K562 (cell line): ENCODE measurements around the gene SPOCD1. TPM values are rescaled to one million over a fixed set of nuclear protein-coding genes. Genes with fewer than 3 reads are reported as not detected.
A peak's percentile ranks its signal among the peaks of the same experiment; 100 is the strongest.

ENCODE experiments used
- ARID1B ChIP-seq: fragments of 450-650 bp; IDR thresholded peaks from 2 replicates; pipeline ENCODE4 v1.6.1; 2016; ENCODE audit warnings: antibody characterized with exemption, mild to moderate bottlenecking, inconsistent platforms
- BRD4 ChIP-seq: fragments of 200-600 bp; sonication (generic); IDR thresholded peaks from 2 replicates; pipeline ENCODE4 v1.6.1; 2017; ENCODE audit warnings: inconsistent platforms
- ERF ChIP-seq: fragments of 450-650 bp; formaldehyde crosslinking; IDR thresholded peaks from 2 replicates; pipeline ENCODE4 v1.4.0; 2020; ENCODE audit warnings: mild to moderate bottlenecking, mixed read lengths
- GABPA ChIP-seq: fragments of 200-800 bp; sonication (Bioruptor generic); conservative IDR thresholded peaks from 2 replicates; pipeline ENCODE4 v1.6.1; 2016; ENCODE audit warnings: low read depth, missing genetic modification characterization, missing compliant biosample characterization
- GTF2F1 ChIP-seq: IDR thresholded peaks from 2 replicates; pipeline ENCODE4 v1.6.1; 2011; ENCODE audit warnings: low read depth, low read length, improper control_type of control experiment
- ILF3 ChIP-seq: fragments of 450-650 bp; IDR thresholded peaks from 2 replicates; pipeline ENCODE4 v1.6.1; 2018; ENCODE audit warnings: antibody characterized with exemption, mild to moderate bottlenecking, moderate library complexity, borderline replicate concordance
- NBN ChIP-seq: fragments of 450-650 bp; IDR thresholded peaks from 2 replicates; pipeline ENCODE4 v1.6.1; 2016; ENCODE audit warnings: low read depth, mild to moderate bottlenecking
- NFIC ChIP-seq: fragments of 450-650 bp; IDR thresholded peaks from 2 replicates; pipeline ENCODE4 v1.6.1; 2017; ENCODE audit warnings: mild to moderate bottlenecking, inconsistent platforms
- NONO ChIP-seq, 2 experiments: fragments of 200-400 bp in 1 of 2; fragments of 450-650 bp in 1 of 2; formaldehyde crosslinking in 1 of 2; IDR thresholded peaks; 2 replicates each; pipeline ENCODE4 v1.6.1; 2017; ENCODE audit warnings: low read depth in 2 of 2, mild to moderate bottlenecking in 2 of 2, moderate library complexity in 2 of 2, low read length in 1 of 2
- POLR3A ChIP-seq: IDR thresholded peaks from 2 replicates; pipeline ENCODE4 v1.6.1; 2011; ENCODE audit warnings: borderline replicate concordance, mild to moderate bottlenecking, moderate library complexity; ENCODE audit not compliant: insufficient read length, insufficient read depth; ENCODE audit errors: extremely low read depth
- RBM22 ChIP-seq: fragments of 200-400 bp; formaldehyde crosslinking; IDR thresholded peaks from 2 replicates; pipeline ENCODE4 v1.6.1; 2018; ENCODE audit warnings: low read length, low read depth; ENCODE audit not compliant: poor library complexity, severe bottlenecking
- RBM25 ChIP-seq: fragments of 200-400 bp; formaldehyde crosslinking; IDR thresholded peaks from 2 replicates; pipeline ENCODE4 v1.6.1; 2018; ENCODE audit warnings: low read length, low read depth, moderate library complexity; ENCODE audit not compliant: severe bottlenecking
- SIX5 ChIP-seq, 2 experiments: IDR thresholded peaks; 2 replicates each; pipeline ENCODE4 v1.6.1; 2011; ENCODE audit warnings: low read length in 2 of 2, borderline replicate concordance in 1 of 2, low read depth in 1 of 2, mild to moderate bottlenecking in 1 of 2, moderate library complexity in 1 of 2; ENCODE audit not compliant: insufficient read depth in 1 of 2
- SOX6 ChIP-seq: fragments of 450-650 bp; IDR thresholded peaks from 2 replicates; pipeline ENCODE4 v1.6.1; 2014; ENCODE audit warnings: mild to moderate bottlenecking
- TFAM ChIP-seq: fragments of 250-450 bp; sonication (Bioruptor Pico); conservative IDR thresholded peaks from 2 replicates; pipeline ENCODE4 v1.5.0; 2021; ENCODE audit warnings: mild to moderate bottlenecking, moderate library complexity
- ZEB2 ChIP-seq: fragments of 450-650 bp; IDR thresholded peaks from 2 replicates; pipeline ENCODE4 v1.6.1; 2016
- ZFX ChIP-seq: sonication (generic); formaldehyde crosslinking; IDR thresholded peaks from 2 replicates; pipeline ENCODE4 v1.8.0; 2022; ENCODE audit warnings: mild to moderate bottlenecking, missing genetic modification reagents, moderate library complexity
- ZNF217 ChIP-seq: sonication (generic); formaldehyde crosslinking; IDR thresholded peaks from 2 replicates; pipeline ENCODE4 v1.8.0; 2022; ENCODE audit warnings: mild to moderate bottlenecking, missing genetic modification reagents
- ZNF766 ChIP-seq: fragments of 200-800 bp; sonication (Bioruptor generic); conservative IDR thresholded peaks from 2 replicates; pipeline ENCODE4 v1.6.1; 2016; ENCODE audit warnings: missing genetic modification characterization, missing compliant biosample characterization
- polyA plus RNA-seq, 8 experiments: library from polyadenylated mRNA; depleted of rRNA in 4 of 8; stranded (reverse) in 5 of 8; unstranded in 3 of 8; fragments of >200 nt; fragmentation: Nextera tagmentation in 2 of 8; fragmentation: Illumina TruSeq in 1 of 8; extraction: Ambion mirVana in 2 of 8; extraction: Trizol in 1 of 8; gene quantifications; 2 replicates each; pipeline versions ENCODE4 v1.2.1 to v1.2.3, GENCODE V29; 2011 to 2014; ENCODE audit warnings: inconsistent platforms in 1 of 8, missing spikeins in 1 of 8
- total RNA-seq, 7 experiments: library from RNA; depleted of rRNA in 6 of 7; stranded (reverse); fragments of >200 nt in 6 of 7; fragmentation: Illumina TruSeq in 2 of 7; extraction: Trizol in 2 of 7; gene quantifications; 2 replicates each; pipeline versions ENCODE4 v1.2.1 to v1.2.3, GENCODE V29; 2011 to 2021; ENCODE audit warnings: low replicate concordance in 1 of 7
- TF ChIP-seq, protein P1 (sequence below), 2 experiments: fragments of 150-350 bp in 1 of 2; IDR thresholded peaks; 2 replicates each; pipeline ENCODE4 v1.6.1; 2012 to 2016; ENCODE audit warnings: low read depth in 2 of 2, low read length in 2 of 2, mild to moderate bottlenecking in 1 of 2, moderate library complexity in 1 of 2
- TF ChIP-seq, protein P2 (sequence below): sonication (generic); formaldehyde crosslinking; IDR thresholded peaks from 2 replicates; pipeline ENCODE4 v1.8.1; 2023; ENCODE audit warnings: mild to moderate bottlenecking, missing genetic modification reagents
- TF ChIP-seq, protein P3 (sequence below), 2 experiments: IDR thresholded peaks; 2 replicates each; pipeline ENCODE4 v1.6.1; 2011; ENCODE audit warnings: borderline replicate concordance in 1 of 2, control low read depth in 1 of 2, low read depth in 1 of 2, low read length in 1 of 2, mild to moderate bottlenecking in 1 of 2, mixed read lengths in 1 of 2, moderate library complexity in 1 of 2; ENCODE audit not compliant: insufficient read depth in 1 of 2, insufficient read length in 1 of 2, poor library complexity in 1 of 2, severe bottlenecking in 1 of 2; ENCODE audit errors: extremely low read depth in 1 of 2

Gene SPOCD1
- total and polyA plus RNA-seq, 9 of the 15 experiments (the other 6 are each of a cell fraction or from before 2014, with no cell fraction given) = 0.03 to 0.71 (median 0.26) TPM; not detected in 1

DNA sequence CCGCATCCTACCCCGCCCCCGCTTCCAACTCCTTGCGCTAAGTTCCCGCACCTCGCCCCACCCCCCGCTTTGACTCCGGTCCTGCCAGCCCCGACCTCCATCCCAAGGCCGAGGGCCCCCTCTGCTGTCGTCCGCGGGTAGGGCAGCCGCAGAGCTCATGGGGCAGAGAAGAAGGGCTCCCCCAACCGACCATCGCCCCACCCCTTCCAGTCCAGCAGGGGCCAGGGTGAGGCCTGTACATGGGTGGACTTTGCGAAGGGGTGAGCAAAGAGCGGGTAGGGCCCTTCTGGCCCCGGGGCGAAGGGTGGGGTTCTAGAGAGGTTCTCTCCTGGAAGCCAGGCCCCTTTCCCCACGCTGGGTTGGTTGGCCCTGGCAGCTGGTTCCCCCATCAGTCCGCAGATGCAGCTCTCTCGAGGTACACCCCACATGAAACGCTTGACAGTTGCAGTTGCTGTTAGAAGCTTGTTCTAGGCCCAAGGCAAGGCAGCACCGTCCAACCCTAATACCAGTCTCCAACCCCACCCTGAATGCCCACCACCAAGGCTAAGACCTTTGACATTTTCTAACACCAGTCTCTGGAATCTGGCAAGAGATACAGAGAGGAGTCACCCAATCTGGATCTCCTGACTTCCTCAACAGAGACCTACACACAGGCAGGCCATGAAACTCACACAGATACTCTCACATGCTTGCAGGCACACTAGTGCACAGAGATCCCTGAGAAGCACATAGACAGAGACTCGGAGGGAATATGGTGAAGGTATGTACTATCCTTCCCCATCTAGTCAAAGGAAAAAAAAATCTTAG, 26.4 kb downstream of the SPOCD1 start (continued):
- TF ChIP-seq GTF2F1 = no peak
- TF ChIP-seq NBN = 0 out of 2 replicates have a peak, but pooled peaks have one; percentile 18
- TF ChIP-seq ARID1B = no peak
- no peak for TF ChIP-seq RBM22
- no peak for TF ChIP-seq NONO (IDR thresholded peaks at IDR 0.05; ENCODE audit: low read depth in 2 of 2, low read length in 1 of 2)
- TF ChIP-seq, protein P1, sequence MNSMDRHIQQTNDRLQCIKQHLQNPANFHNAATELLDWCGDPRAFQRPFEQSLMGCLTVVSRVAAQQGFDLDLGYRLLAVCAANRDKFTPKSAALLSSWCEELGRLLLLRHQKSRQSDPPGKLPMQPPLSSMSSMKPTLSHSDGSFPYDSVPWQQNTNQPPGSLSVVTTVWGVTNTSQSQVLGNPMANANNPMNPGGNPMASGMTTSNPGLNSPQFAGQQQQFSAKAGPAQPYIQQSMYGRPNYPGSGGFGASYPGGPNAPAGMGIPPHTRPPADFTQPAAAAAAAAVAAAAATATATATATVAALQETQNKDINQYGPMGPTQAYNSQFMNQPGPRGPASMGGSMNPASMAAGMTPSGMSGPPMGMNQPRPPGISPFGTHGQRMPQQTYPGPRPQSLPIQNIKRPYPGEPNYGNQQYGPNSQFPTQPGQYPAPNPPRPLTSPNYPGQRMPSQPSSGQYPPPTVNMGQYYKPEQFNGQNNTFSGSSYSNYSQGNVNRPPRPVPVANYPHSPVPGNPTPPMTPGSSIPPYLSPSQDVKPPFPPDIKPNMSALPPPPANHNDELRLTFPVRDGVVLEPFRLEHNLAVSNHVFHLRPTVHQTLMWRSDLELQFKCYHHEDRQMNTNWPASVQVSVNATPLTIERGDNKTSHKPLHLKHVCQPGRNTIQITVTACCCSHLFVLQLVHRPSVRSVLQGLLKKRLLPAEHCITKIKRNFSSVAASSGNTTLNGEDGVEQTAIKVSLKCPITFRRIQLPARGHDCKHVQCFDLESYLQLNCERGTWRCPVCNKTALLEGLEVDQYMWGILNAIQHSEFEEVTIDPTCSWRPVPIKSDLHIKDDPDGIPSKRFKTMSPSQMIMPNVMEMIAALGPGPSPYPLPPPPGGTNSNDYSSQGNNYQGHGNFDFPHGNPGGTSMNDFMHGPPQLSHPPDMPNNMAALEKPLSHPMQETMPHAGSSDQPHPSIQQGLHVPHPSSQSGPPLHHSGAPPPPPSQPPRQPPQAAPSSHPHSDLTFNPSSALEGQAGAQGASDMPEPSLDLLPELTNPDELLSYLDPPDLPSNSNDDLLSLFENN (IDR thresholded peaks at IDR 0.05; ENCODE audit: low read depth in 2 of 2, low read length in 2 of 2) = peak in 1 of 2 experiments; percentile 35; a peak in 1 of 4 replicates
- TF ChIP-seq SIX5 (IDR thresholded peaks at IDR 0.05; ENCODE audit: borderline replicate concordance in 1 of 2, insufficient read depth in 1 of 2, low read depth in 1 of 2, low read length in 2 of 2) = no peak
- TF ChIP-seq POLR3A = no peak
- no peak for TF ChIP-seq ZNF217 (CRISPR knock-in tag)
- no peak for TF ChIP-seq SOX6
- no peak for TF ChIP-seq ZEB2
- peak; percentile 28; the same call in 1 of the 2 replicates for TF ChIP-seq NFIC
- TF ChIP-seq, protein P2, sequence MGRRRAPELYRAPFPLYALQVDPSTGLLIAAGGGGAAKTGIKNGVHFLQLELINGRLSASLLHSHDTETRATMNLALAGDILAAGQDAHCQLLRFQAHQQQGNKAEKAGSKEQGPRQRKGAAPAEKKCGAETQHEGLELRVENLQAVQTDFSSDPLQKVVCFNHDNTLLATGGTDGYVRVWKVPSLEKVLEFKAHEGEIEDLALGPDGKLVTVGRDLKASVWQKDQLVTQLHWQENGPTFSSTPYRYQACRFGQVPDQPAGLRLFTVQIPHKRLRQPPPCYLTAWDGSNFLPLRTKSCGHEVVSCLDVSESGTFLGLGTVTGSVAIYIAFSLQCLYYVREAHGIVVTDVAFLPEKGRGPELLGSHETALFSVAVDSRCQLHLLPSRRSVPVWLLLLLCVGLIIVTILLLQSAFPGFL = no peak
- 0 out of 2 replicates have a peak, but pooled peaks have one; percentile 4 for TF ChIP-seq ZFX (CRISPR knock-in tag)
- TF ChIP-seq ILF3 = no peak
- no peak for TF ChIP-seq RBM25
- TF ChIP-seq GABPA = no peak
- no peak for TF ChIP-seq TFAM
- no peak for TF ChIP-seq BRD4
- TF ChIP-seq ERF = 0 out of 2 replicates have a peak, but pooled peaks have one; percentile 52
- TF ChIP-seq, protein P3, sequence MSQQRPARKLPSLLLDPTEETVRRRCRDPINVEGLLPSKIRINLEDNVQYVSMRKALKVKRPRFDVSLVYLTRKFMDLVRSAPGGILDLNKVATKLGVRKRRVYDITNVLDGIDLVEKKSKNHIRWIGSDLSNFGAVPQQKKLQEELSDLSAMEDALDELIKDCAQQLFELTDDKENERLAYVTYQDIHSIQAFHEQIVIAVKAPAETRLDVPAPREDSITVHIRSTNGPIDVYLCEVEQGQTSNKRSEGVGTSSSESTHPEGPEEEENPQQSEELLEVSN (IDR thresholded peaks at IDR 0.05; ENCODE audit: borderline replicate concordance in 1 of 2, extremely low read depth in 1 of 2, insufficient read depth in 1 of 2, insufficient read length in 1 of 2, low read depth in 1 of 2, low read length in 1 of 2, poor library complexity in 1 of 2, severe bottlenecking in 1 of 2) = no peak
- TF ChIP-seq ZNF766 (CRISPR knock-in tag) = no peak
